ENCODE results near the gene ARAP2. TPM values are rescaled to one million over a fixed set of nuclear protein-coding genes. Genes with fewer than 3 reads are reported as not detected.

The ARAP2 gene
- total RNA-seq, 2 experiments from 2014 or later: 6.9 to 8.6 TPM

- Histone ChIP-seq H3K36me3 (ENCODE audit: insufficient read depth, low read length) (no peaks in the 10 kb centered on the region), H3K4me3 (ENCODE audit: low read depth, low read length, poor library complexity, severe bottlenecking) (no peak overlapping the region), H3K27ac (ENCODE audit: low read depth, low read length, poor library complexity, severe bottlenecking) (no peak overlapping the region), H4K20me1 (ENCODE audit: insufficient read depth, low read length) (no peaks in the 10 kb centered on the region), H3K4me1 (ENCODE audit: insufficient read depth, low read length, poor library complexity, severe bottlenecking) (peaks cover 4% of the 10 kb centered on the region), H3K79me2 (ENCODE audit: insufficient read depth, low read depth, low read length) (no peaks in the 10 kb centered on the region), H3K9me2 (ENCODE audit: insufficient read depth, low read length) (no peaks in the 10 kb centered on the region), H3K9me3 (ENCODE audit: low read length) (no peaks in the 10 kb centered on the region), H2AFZ (ENCODE audit: low read length) (no peak overlapping the region), H3K4me2 (ENCODE audit: low read length) (no peak overlapping the region)
- DNase-seq (ENCODE audit: low spot score): no peak
- ChIA-PET CTCF (ENCODE audit: unreplicated experiment) (no interaction called here), POLR2A (interaction anchor here (0.6 kb wide), 1 partner anchor 22 kb away, joined by 3 read pairs; no protein-coding TSS in a partner anchor)
- no TSS peak for BruUV-seq (replicated peaks)
- intact Hi-C loops (cut with micrococcal nuclease; ENCODE audit: unreplicated experiment): no loop called here
- TF ChIP-seq, protein P1, sequence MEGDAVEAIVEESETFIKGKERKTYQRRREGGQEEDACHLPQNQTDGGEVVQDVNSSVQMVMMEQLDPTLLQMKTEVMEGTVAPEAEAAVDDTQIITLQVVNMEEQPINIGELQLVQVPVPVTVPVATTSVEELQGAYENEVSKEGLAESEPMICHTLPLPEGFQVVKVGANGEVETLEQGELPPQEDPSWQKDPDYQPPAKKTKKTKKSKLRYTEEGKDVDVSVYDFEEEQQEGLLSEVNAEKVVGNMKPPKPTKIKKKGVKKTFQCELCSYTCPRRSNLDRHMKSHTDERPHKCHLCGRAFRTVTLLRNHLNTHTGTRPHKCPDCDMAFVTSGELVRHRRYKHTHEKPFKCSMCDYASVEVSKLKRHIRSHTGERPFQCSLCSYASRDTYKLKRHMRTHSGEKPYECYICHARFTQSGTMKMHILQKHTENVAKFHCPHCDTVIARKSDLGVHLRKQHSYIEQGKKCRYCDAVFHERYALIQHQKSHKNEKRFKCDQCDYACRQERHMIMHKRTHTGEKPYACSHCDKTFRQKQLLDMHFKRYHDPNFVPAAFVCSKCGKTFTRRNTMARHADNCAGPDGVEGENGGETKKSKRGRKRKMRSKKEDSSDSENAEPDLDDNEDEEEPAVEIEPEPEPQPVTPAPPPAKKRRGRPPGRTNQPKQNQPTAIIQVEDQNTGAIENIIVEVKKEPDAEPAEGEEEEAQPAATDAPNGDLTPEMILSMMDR (conservative IDR thresholded peaks at IDR 0.05; ENCODE audit: low read length): no peak
- TF ChIP-seq EZH2phosphoT487 (IDR thresholded peaks at IDR 0.05; ENCODE audit: borderline replicate concordance, low read depth, low read length): no peak
Observed at GRCh38 chr4:36180206-36180605, 64.1 kb downstream of the ARAP2 start.

DNA sequence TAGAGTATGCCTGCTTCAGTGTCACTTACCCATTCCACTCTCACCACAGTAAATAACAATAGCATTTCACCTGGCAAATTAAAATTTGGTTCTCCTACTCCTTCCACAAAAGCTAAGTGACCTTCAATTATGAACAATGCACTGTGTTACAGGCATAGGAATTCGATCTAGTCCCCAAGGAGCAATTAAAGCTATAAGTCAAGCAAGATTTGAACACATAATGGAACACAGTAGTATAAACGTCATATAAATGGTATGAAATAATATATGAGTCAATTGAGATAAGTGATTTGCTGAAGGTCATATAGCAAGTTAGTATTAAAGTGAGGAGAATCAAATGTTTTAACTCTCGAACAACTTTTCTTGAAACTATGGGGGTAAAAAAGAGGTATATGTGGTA lies 65.8 kb downstream of the ARAP2 start:
- Histone ChIP-seq H2AFZ (ENCODE audit: low read length) (no peak overlapping the region), H4K20me1 (ENCODE audit: insufficient read depth, low read length) (no peaks in the 10 kb centered on the region), H3K9me2 (ENCODE audit: insufficient read depth, low read length) (no peaks in the 10 kb centered on the region), H3K9me3 (ENCODE audit: low read length) (no peaks in the 10 kb centered on the region), H3K4me1 (ENCODE audit: insufficient read depth, low read length, poor library complexity, severe bottlenecking) (peaks cover 3% of the 10 kb centered on the region), H3K4me2 (ENCODE audit: low read length) (no peak overlapping the region), H3K4me3 (ENCODE audit: low read depth, low read length, poor library complexity, severe bottlenecking) (no peak overlapping the region), H3K36me3 (ENCODE audit: insufficient read depth, low read length) (no peaks in the 10 kb centered on the region), H3K27ac (ENCODE audit: low read depth, low read length, poor library complexity, severe bottlenecking) (no peak overlapping the region), H3K79me2 (ENCODE audit: insufficient read depth, low read depth, low read length) (no peaks in the 10 kb centered on the region)
- POLR2A ChIA-PET: no interaction called here
- TF ChIP-seq, protein P1 (conservative IDR thresholded peaks at IDR 0.05; ENCODE audit: low read length): no peak
- no peak for TF ChIP-seq EZH2phosphoT487 (IDR thresholded peaks at IDR 0.05; ENCODE audit: borderline replicate concordance, low read depth, low read length)
- intact Hi-C loops (cut with micrococcal nuclease; ENCODE audit: unreplicated experiment): no loop called here
- CTCF ChIA-PET (ENCODE audit: unreplicated experiment): no interaction called here
- no TSS peak for BruUV-seq (replicated peaks)
- DNase-seq (ENCODE audit: low spot score): no peak

GRCh38 chr4:36177946-36178345 lies 66.4 kb downstream of the ARAP2 start:
- intact Hi-C loops (cut with micrococcal nuclease; ENCODE audit: unreplicated experiment): no loop called here
- CTCF ChIA-PET (ENCODE audit: unreplicated experiment): no interaction called here
- Histone ChIP-seq H2AFZ (ENCODE audit: low read length) (no peak overlapping the region), H3K36me3 (ENCODE audit: insufficient read depth, low read length) (no peaks in the 10 kb centered on the region), H3K4me3 (ENCODE audit: low read depth, low read length, poor library complexity, severe bottlenecking) (no peak overlapping the region), H3K9me3 (ENCODE audit: low read length) (no peaks in the 10 kb centered on the region), H3K4me2 (ENCODE audit: low read length) (no peak overlapping the region), H3K4me1 (ENCODE audit: insufficient read depth, low read length, poor library complexity, severe bottlenecking) (no peaks in the 10 kb centered on the region), H3K27ac (ENCODE audit: low read depth, low read length, poor library complexity, severe bottlenecking) (no peak overlapping the region), H3K79me2 (ENCODE audit: insufficient read depth, low read depth, low read length) (no peaks in the 10 kb centered on the region), H3K9me2 (ENCODE audit: insufficient read depth, low read length) (no peaks in the 10 kb centered on the region), H4K20me1 (ENCODE audit: insufficient read depth, low read length) (no peaks in the 10 kb centered on the region)
- BruUV-seq (replicated peaks): no TSS peak
- TF ChIP-seq EZH2phosphoT487 (IDR thresholded peaks at IDR 0.05; ENCODE audit: borderline replicate concordance, low read depth, low read length): no peak
- TF ChIP-seq, protein P1 (conservative IDR thresholded peaks at IDR 0.05; ENCODE audit: low read length): no peak
- DNase-seq (ENCODE audit: low spot score): no peak
- POLR2A ChIA-PET: interaction anchor here (0.7 kb wide), 1 partner anchor 31 kb away, joined by 3 read pairs; no protein-coding TSS in a partner anchor
